ENCODE measurements around the gene AQP5. TPM values are rescaled to one million over a fixed set of nuclear protein-coding genes. Genes with fewer than 3 reads are reported as not detected.

AQP5 gene
- total RNA-seq, 1 experiment from 2014 or later: not detected

DNA sequence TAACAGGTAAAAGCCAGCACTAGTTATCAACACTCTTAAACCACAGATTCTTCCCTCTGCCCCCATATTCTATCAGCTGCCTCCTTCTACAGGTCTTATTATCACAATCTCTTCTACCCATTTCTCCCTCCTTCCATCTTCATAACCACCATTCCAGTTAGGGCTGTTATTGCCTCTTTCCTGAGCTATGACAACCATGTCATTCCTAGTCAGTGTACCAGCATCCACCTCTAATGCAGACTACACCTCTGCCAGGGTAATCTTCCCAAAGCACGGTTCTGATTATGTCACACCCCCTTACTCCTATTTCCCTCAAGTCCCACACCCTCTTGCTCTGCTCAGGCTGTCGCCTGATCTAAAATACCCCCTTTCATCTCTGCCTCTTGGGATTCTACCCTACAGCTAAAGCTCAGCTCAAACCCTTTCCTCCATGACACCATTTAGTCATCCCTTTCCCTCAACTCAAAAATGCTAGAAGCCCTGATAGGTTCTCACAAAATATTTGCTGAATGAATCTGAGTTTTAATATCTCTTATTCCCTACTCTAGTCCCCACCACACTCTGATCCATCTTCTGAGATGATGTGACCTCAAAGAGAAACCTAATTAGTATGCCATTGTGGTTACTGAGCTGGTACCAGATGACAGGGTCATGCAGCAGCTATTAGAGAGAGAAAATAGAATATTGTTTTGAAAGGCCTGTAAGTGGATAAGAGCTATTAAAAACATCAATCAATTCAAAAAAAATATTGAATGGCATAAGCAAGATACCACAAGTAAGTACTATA, 51.9 kb downstream of the AQP5 start:
- Histone ChIP-seq H4K20me1 (ENCODE audit: low read length) (0 out of 2 replicates have a peak, but pooled peaks cover 4% of the 10 kb centered on the region), H3K4me3 (ENCODE audit: low read length) (no peak overlapping the region), H3F3A (ENCODE audit: low read length, unreplicated experiment) (no peaks in the 10 kb centered on the region), H3K4me2 (ENCODE audit: low read length) (no peak overlapping the region), H3K36me3 (ENCODE audit: low read depth, low read length) (peaks cover 32% of the 10 kb centered on the region; the same call in 1 of the 2 replicates), H3K27me3 (ENCODE audit: low read length) (no peaks in the 10 kb centered on the region), H3K9me2 (replicated peaks; ENCODE audit: low read length) (no peaks in the 10 kb centered on the region), H3K4me1 (ENCODE audit: insufficient read depth, low read length) (no peaks in the 10 kb centered on the region), H3K9ac (ENCODE audit: low read length) (no peak overlapping the region), H3K79me2 (ENCODE audit: low read length) (peaks cover 83% of the 10 kb centered on the region), H3K9me3 (ENCODE audit: low read length) (no peaks in the 10 kb centered on the region), H3K27ac (ENCODE audit: low read length) (no peak overlapping the region), H2AFZ (ENCODE audit: low read length) (no peak overlapping the region)
- ChIA-PET CTCF (no interaction called here), POLR2A (ENCODE audit: unreplicated experiment) (interaction anchor here (0.6 kb wide), 1 partner anchor 35 kb away, joined by 6 read pairs; no protein-coding TSS in a partner anchor)
- TF ChIP-seq, protein P1, sequence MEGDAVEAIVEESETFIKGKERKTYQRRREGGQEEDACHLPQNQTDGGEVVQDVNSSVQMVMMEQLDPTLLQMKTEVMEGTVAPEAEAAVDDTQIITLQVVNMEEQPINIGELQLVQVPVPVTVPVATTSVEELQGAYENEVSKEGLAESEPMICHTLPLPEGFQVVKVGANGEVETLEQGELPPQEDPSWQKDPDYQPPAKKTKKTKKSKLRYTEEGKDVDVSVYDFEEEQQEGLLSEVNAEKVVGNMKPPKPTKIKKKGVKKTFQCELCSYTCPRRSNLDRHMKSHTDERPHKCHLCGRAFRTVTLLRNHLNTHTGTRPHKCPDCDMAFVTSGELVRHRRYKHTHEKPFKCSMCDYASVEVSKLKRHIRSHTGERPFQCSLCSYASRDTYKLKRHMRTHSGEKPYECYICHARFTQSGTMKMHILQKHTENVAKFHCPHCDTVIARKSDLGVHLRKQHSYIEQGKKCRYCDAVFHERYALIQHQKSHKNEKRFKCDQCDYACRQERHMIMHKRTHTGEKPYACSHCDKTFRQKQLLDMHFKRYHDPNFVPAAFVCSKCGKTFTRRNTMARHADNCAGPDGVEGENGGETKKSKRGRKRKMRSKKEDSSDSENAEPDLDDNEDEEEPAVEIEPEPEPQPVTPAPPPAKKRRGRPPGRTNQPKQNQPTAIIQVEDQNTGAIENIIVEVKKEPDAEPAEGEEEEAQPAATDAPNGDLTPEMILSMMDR (conservative IDR thresholded peaks at IDR 0.05; ENCODE audit: low read depth, low read length): no peak
- TF ChIP-seq EZH2 (IDR thresholded peaks at IDR 0.05; ENCODE audit: low read length, unreplicated experiment): no peak
- TF ChIP-seq EZH2phosphoT487 (IDR thresholded peaks at IDR 0.05; ENCODE audit: borderline replicate concordance, low read length): no peak
- intact Hi-C loops (cut with micrococcal nuclease): no loop called here
- DNase-seq (no peak), ATAC-seq (no peak)
- no TSS peak for BruUV-seq (replicated peaks)

DNA sequence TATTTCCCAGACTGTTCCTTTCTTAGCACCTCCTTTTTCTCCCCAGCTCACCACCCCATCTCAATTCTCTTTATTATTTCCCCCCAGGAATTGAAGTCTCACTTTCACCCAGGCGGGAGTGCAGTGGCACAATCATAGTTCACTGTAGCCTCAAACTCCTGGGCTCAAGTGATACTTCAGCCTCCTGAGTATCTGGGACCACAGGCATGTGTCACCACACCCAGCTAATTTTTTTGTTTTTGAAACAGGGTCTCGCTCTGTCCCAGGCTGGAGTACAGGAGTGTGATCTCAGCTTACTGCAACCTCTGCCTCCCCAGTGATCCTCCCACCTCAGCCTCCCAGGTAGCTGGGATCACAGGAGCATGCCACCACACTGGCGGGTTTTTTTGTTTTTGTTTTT, 52.7 kb downstream of the AQP5 start:
- CTCF ChIA-PET: no interaction called here
- intact Hi-C loops (cut with micrococcal nuclease): no loop called here

More for the DNA sequence above, 52.7 kb downstream of the AQP5 start:
- DNase-seq: no peak
- no peak for ATAC-seq
- Histone ChIP-seq H4K20me1 (ENCODE audit: low read length) (peaks cover 9% of the 10 kb centered on the region; the same call in 1 of the 2 replicates), H3K9ac (ENCODE audit: low read length) (no peak overlapping the region), H2AFZ (ENCODE audit: low read length) (no peak overlapping the region), H3K9me2 (replicated peaks; ENCODE audit: low read length) (no peaks in the 10 kb centered on the region), H3K79me2 (ENCODE audit: low read length) (peaks cover 83% of the 10 kb centered on the region), H3K27me3 (ENCODE audit: low read length) (no peaks in the 10 kb centered on the region), H3F3A (ENCODE audit: low read length, unreplicated experiment) (no peaks in the 10 kb centered on the region), H3K4me3 (ENCODE audit: low read length) (no peak overlapping the region), H3K4me2 (ENCODE audit: low read length) (no peak overlapping the region), H3K27ac (ENCODE audit: low read length) (no peak overlapping the region), H3K36me3 (ENCODE audit: low read depth, low read length) (peaks cover 32% of the 10 kb centered on the region; the same call in 1 of the 2 replicates), H3K4me1 (ENCODE audit: insufficient read depth, low read length) (no peaks in the 10 kb centered on the region), H3K9me3 (ENCODE audit: low read length) (no peaks in the 10 kb centered on the region)
- BruUV-seq (replicated peaks): no TSS peak
- POLR2A ChIA-PET (ENCODE audit: unreplicated experiment): no interaction called here
- TF ChIP-seq EZH2phosphoT487 (IDR thresholded peaks at IDR 0.05; ENCODE audit: borderline replicate concordance, low read length): no peak
- TF ChIP-seq EZH2 (IDR thresholded peaks at IDR 0.05; ENCODE audit: low read length, unreplicated experiment): no peak
- TF ChIP-seq, protein P1 (conservative IDR thresholded peaks at IDR 0.05; ENCODE audit: low read depth, low read length): no peak

Other genes starting within 250 kb of the AQP5 start
- gene TMBIM6, start 220.3 kb upstream of the AQP5 start, total RNA-seq (2014; rRNA removed): 396 and 402 TPM in 2 replicates
- 13.3 and 14.2 TPM in 2 replicates for gene NCKAP5L, start 133.5 kb upstream of the AQP5 start, total RNA-seq (2014; rRNA removed)
- gene BCDIN3D, start 118.8 kb upstream of the AQP5 start, total RNA-seq (2014; rRNA removed): 4.5 and 5.4 TPM in 2 replicates
- gene FAIM2, start 58.0 kb upstream of the AQP5 start, total RNA-seq (2014; rRNA removed): 0.18 TPM in 1 of 2 replicates, not detected in the other
- not detected in 2 replicates for gene AQP2, start 11.1 kb upstream of the AQP5 start, total RNA-seq (2014; rRNA removed)
- gene AQP6, start 11.1 kb downstream of the AQP5 start, total RNA-seq (2014; rRNA removed): not detected in 2 replicates
- gene RACGAP1, start 63.6 kb downstream of the AQP5 start, total RNA-seq (2014; rRNA removed): 95.3 and 97.9 TPM in 2 replicates
- gene ASIC1, start 95.7 kb downstream of the AQP5 start, total RNA-seq (2014; rRNA removed): 6.0 and 6.3 TPM in 2 replicates
- gene SMARCD1, start 123.5 kb downstream of the AQP5 start, total RNA-seq (2014; rRNA removed): 105 and 109 TPM in 2 replicates
- 0.11 and 0.40 TPM in 2 replicates for gene GPD1, start 142.1 kb downstream of the AQP5 start, total RNA-seq (2014; rRNA removed)
- gene COX14, start 150.4 kb downstream of the AQP5 start, total RNA-seq (2014; rRNA removed): 75.7 and 84.7 TPM in 2 replicates
- gene CERS5, start 205.5 kb downstream of the AQP5 start, total RNA-seq (2014; rRNA removed): 24.9 and 29.7 TPM in 2 replicates